COLO829 (cell line): ENCODE measurements around the gene LHFPL3.

Experiments used
- DNase-seq: peaks from one replicate; pipeline ENCODE4 v3.0.0; 2012; ENCODE audit warnings: low spot score

LHFPL3 gene

DNA sequence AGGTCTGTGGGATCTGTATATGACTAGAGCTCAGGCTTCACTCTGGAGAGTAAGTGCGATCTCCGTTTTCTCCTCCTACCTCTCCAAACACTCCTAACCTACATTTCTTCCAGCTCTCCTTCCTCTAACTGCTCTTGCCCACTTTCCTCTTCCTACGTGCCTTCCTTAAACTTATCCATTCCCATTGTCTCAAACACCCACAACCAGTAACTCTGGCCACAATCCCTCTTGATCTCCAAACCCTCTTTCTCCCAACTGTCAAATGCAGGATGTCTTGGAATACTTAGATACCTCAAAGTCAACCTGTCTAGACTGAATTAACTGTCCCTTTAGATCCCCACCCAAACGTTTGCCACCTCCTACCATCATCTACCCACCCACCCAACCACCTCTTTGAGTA, 471.9 kb downstream of the LHFPL3 start:
- DNase-seq: no peak

GRCh38 chr7:104801022-104801421, 472.6 kb downstream of the LHFPL3 start:
- no peak for DNase-seq

DNA sequence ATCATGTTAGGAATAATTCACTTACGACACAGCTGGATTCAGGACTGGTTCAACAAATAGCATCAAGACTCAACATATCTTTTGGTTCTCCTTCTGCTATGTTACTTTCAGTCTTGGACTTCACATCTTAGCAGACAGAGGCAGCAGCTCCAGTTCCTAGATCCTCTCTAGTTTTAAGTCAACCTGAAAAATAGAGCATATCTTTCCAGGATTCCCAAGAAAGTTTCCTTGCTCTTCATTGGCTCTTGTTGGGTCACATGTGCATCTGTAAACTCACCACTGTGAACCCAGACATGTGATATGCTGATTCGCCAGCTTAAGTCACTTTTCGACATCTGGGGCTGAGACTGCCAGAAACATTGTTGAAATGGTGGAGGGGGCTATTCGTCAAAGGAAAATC, 475.5 kb downstream of the LHFPL3 start:
- no peak for DNase-seq

DNA sequence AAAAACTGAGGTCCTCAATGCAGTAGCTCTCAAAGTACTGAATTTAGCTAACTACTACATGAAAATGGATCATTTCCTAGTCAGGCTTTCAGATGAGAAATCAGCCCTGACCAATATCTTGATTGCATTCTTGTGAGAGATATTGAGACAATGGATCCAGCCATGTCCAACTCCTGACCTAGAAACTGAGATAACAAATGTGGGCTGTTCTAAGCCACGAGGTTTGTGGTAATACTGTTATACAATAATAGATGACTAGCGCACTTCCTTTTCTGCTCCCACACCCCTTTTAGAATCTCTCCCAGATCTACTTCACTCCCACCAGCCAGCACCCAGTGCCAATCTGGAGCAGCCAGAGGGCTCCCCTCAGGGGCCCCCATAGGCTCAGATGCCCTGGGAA, 476.3 kb downstream of the LHFPL3 start:
- no peak for DNase-seq

- peak; percentile 87 for DNase-seq
Measured at GRCh38 chr7:104805449-104806317, 477.3 kb downstream of the LHFPL3 start.

- no peak for DNase-seq
Measured at GRCh38 chr7:104807671-104808070, 479.3 kb downstream of the LHFPL3 start.

DNA sequence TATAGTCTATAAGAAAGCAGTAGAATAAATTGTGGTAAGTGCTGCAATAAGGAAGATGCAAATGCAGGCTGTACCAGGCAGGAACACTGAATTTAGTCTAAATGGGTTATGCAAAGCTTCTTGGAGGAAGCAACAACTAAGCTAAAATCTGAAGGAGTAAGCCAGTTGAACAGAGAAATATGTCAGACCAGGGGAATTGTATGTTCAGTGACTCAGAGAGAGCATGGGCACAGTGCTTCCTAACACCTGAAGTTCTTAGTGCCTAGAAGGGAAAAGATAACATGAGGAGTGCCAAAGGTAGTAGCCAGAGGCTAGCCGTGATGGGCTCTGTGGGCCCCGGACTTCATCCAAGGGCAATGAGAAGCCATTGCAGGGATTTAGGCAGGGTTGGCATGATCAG, 481.5 kb downstream of the LHFPL3 start:
- DNase-seq: no peak

DNA sequence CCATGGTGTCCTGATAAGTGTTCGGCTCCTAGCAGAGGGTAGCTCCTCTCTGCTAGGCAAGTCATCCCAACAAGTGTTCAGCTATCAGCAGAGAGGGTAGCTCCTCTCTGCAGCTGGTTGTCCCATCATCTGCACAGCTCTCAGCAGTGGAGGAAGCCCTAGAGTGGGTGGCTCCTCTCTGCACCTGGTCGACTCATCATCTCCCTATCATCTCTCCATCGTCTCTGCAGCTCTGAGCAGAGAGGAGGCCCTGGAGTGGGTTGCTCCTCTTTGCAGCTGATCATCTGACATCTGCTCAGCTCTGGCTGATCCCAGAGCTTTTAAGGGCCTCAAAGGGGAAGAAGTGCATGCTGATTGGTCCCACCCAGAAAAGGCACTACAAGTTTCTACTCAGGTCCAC, 485.7 kb downstream of the LHFPL3 start:
- DNase-seq: no peak

GRCh38 chr7:104814671-104815400, 486.4 kb downstream of the LHFPL3 start:
- no peak for DNase-seq

DNA sequence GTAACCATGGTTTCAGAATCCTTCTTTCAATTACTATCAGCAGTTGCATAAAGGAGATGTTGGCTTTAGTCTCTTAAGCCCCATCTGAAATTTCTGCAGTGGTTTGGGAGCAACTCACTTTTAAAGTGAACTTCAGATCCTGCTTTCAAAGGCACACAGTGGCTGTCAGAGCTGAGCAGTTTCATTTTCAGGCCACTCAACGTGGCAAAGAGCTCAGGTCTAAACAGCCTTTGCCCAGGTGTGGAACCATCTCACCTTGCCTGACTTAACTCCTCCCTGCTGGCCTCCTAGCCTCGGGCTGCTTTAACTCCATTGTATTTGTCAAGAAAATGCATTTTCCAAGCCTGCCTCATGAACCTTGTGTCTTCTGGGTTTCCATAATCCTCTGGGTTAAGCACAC, 488.1 kb downstream of the LHFPL3 start:
- DNase-seq: no peak

GRCh38 chr7:104818961-104819880, 490.8 kb downstream of the LHFPL3 start:
- DNase-seq: no peak

DNA sequence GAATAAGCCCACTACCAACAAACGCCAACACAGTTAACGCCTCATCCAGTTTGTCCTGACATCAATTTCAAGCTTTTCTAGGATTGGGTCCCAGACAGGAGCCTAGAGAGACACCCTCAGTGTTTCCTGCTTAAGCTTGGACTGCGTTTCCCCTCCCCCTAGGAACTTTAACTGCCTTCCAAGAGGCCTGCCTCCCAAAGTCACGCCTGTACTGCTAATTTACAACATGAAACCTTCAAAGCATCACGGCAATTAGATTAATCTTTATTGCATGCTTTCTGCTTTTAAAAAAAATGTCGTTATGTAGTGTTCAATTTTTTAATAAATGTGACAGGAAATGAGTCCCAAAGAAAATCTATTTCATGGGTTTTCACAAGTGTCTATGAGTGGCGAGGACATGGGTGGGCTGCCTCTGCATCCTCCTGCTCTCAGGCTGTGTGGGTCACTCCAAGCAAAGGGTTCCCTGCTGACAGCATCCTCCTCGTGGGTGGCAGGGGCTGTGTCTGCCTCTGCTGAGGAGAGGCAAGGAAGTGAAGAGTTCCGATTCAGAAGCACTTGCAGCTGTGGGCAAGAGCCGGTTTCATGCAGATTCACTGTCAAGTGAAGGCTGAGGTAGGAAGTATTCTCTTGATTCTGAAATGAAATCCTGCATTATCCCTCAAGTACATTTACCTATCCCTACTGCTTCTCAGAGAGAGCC, 492.6 kb downstream of the LHFPL3 start:
- no peak for DNase-seq

DNA sequence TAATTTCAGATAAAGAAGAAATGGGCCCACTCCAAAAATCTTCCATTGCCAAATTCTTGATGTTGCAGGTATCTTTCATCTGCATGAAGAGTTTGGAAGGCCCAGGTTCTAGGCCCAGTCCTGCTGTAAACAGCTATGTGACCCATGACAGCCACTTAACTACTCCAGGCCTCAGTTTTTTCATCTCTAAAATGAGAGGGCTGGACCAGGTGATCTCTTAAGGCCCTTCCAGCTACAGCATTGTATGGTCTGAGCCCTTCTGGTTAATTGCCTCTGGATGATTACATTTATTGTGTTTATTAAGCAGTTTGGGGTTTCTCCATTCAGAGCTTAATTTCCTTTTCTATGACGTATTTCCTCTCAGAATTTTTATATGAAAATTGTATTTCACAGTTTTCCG, 494.8 kb downstream of the LHFPL3 start:
- no peak for DNase-seq

DNA sequence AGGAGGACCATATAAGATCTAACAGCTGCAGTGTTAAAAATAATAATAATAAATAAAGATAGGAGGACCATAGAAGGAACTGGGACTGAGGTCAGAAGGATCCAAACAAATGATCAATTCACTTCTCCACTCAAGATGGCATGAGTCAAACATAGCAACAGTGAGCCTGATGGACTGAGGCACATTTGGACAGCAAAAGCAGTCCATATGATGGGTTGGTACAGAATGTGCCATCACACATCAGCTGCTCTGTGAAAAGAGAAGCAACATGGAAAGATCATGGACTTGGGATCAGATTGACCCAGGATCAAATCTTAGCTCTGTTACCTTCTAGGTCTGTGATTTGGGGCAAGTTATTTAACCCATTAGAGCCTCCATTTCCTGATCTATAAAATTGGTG, 496.7 kb downstream of the LHFPL3 start:
- no peak for DNase-seq

DNA sequence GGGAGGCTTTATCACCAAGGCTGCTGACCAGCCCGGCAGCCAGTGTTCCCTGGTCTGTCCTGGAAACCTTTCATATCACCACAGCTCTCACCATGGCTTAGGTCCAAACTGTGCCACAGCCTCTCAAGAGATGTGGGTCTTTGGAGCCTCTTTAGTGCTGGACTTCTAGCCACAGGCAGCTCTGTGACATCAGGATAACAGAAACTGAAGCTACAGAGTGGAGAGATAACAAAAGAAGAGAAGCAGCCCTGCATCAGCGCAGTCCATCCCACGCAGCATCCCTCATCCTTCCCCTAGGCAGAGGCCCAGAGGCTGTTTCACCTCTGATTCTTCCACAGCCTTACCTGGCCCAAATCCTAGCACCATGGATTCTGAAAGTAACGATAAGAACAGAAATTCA, 497.7 kb downstream of the LHFPL3 start:
- no peak for DNase-seq

DNA sequence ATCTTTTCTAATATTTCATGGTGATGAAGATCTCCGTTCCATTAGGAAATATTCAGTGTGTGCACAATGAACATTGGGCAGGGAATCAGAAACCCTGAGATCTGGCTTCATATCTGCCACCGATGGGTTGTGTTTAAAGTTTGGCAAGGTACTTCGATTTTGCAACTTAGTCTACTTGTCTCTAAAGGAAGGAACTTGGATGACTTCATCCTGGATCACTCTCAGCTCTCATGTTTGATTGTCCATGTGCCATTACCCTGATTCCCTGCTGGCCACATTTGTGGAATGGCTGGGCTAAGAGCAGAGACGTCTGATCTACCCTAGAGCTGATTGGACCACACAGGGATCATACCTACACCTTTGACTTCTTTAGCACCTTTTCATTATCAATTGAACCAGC, 508.6 kb downstream of the LHFPL3 start:
- no peak for DNase-seq

GRCh38 chr7:104838537-104839299, 510.3 kb downstream of the LHFPL3 start:
- no peak for DNase-seq

DNA sequence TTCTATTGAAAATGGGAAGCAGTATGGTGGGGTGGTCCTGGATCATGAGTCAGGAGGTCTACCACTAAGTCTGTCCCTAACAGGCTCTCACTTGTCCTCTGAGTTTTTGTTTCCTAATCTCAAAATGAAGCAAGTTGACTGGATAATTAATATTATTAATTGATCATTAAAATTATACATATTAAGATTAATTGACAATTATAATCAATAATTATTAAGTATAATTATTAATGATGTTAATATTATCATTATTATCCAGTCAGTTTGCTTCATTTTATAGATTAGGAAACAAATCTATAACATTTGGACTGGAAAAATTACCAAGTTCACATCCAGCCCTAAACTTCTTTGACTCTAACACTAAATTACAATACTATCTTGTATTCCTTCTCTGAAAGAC, 511.4 kb downstream of the LHFPL3 start:
- no peak for DNase-seq

DNA sequence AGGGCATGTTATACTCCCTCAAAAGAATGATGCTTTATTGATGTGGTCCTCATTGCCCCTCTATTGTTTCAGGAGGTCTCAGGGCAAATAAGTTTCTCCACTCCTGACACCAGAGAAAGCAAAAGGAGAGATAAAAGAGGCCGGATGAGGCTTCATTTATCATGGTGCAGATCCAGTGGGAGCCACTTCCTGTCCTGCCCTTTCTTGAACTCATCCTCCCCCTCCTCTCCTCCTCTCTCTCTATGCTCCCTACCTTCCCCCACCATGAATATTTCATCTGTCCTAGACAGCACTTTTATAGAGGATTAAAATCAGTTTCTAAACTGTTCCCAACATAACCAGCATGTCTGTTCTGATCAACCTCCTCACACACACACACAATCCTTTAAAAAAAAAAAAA, 513.4 kb downstream of the LHFPL3 start:
- no peak for DNase-seq

DNA sequence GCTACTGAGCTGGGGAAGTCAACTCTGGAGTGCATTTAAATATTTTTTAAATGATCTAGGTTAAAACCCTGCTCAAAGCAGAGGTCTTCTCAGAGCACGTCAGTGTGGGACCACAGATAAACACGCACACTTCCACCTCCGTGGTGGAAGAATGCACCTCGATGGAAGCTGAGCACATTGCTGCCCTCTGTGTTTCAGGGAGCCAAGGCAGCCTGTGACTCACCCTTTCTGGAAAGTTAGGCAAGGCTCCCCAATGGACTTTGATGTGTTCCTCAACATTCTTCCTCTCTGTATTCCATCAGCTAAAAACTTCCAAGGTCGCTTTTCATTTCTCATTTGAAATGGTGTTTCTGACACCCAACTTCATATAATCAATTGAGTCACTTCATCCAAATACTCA, 514.8 kb downstream of the LHFPL3 start:
- no peak for DNase-seq

DNA sequence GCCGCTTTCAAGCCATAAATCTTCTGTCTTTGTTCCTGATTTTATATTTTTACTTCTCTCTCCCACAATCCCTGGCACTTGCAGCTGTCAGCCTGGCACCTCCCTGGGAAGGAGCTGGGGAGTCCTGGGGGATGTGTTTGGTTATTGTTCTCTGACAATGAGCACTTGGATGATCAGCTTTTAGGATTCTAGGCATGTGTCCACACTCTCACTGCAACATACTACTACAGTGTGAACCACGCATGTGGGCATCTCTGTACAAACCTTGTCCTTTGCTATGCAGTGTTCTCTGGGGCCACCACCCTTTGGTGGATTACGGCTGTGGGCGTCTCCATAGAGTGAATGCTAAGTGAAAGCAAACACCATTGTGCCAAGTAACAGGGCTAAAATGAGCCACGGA, 517.2 kb downstream of the LHFPL3 start:
- DNase-seq: no peak
